ENCODE results near the gene ABI3. TPM values are rescaled to one million over a fixed set of nuclear protein-coding genes. Genes with fewer than 3 reads are reported as not detected.

Gene ABI3
- total and polyA plus RNA-seq, 9 of the 15 experiments (the other 6 are each of a cell fraction or from before 2014, with no cell fraction given) = not detected

DNA sequence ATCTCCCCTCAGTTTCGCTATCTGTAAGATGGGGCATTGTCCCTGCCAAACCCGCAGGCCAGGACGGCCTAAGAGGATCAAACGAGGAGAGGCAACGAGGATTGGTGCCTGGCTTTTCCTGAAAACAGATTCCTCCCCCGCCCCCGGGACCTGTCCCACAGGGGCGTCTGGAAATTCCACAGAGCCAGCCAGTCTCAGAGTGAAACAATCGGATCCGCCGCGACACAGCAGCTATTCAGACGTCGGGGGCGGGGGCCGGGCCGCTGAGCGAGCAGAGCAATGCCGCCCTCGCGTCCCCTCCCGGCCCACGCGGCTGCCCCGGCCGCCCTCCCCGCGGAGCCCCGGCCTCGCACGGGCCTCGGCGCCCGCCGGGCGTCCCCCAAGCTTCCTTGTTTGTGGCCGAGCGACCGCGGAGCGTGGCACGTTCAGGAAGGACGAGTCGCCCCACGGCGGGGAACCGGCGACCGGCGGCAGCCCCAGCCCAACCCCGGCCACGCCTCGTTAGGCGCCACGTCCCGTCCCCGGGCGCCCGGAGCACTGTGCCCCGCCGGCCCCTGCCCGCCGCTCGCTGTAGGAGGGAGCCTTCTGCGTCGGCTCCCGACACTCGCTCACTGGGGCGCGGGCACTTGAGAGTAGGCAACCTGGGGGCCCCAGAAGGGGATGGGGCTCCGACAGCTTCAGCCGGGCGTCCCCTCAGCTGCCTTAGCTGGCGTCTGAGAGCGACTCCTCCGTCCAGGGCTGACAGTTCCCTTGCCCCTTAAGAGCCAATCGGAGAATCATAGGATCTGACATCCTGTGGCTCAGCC lies 49.7 kb downstream of the ABI3 start:
- H4K20me1 ChIP-seq (replicated peaks; ENCODE audit: control insufficient read depth, insufficient read depth, low read length) = no peaks in the 10 kb centered on the region
- H3K36me3 ChIP-seq (ENCODE audit: control insufficient read depth, insufficient read depth, low read length) = no peaks in the 10 kb centered on the region
- H3K79me2 ChIP-seq (ENCODE audit: control insufficient read depth, insufficient read depth, low read length) = no peaks in the 10 kb centered on the region
- intact Hi-C loops (cut with micrococcal nuclease) = no loop called here
- H3K4me1 ChIP-seq (replicated peaks in 1 of 2; ENCODE audit: control insufficient read depth in 2 of 2, insufficient read depth in 2 of 2, low read length in 2 of 2) = peaks cover 4 to 13% of the 10 kb centered on the region in 2 experiments; a peak in 4 of 5 replicates
- H3K4me2 ChIP-seq (ENCODE audit: insufficient read depth, low read length) = peak overlapping the region; percentile 69
- H3K27me3 ChIP-seq (ENCODE audit: control insufficient read depth in 2 of 2, insufficient read depth in 2 of 2, low read length in 2 of 2) = peaks cover 0 to 23% of the 10 kb centered on the region in 2 experiments; a peak in 2 of 5 replicates
- DNase-seq (ENCODE audit: extremely low read depth in 1 of 4, low spot score in 3 of 4) = peak; percentile 39 to 74 (median 62)
- no peaks in the 10 kb centered on the region for H3K9me3 ChIP-seq (replicated peaks; ENCODE audit: control insufficient read depth, insufficient read depth, low read depth, low read length)
- peak overlapping the region; percentile 47 to 88; a peak in 3 of 4 replicates for H3K9ac ChIP-seq (ENCODE audit: insufficient read depth in 1 of 2, low read depth in 2 of 2, low read length in 2 of 2)
- no peak overlapping the region for H3K27ac ChIP-seq (ENCODE audit: extremely low read depth, low read depth, low read length)
- ChIA-PET CTCF (ENCODE audit: low intra/inter-chr PET ratio) (interaction anchor here (0.9 kb wide), 1 partner anchor 465 kb away, joined by 3 read pairs; no protein-coding TSS in a partner anchor), POLR2A (interaction anchor here (0.5 to 1.4 kb wide), 3 partner anchors 8 to 582 kb away, joined by 3 read pairs; no protein-coding TSS in a partner anchor)
- in situ Hi-C loops (cut with MboI) = no loop called here
- ATAC-seq = peak; percentile 73
- no peak for FAIRE-seq
- no TSS peak for BruUV-seq (replicated peaks)
- peak overlapping the region; percentile 89 for H2AFZ ChIP-seq (ENCODE audit: low read depth, low read length)
- 21% methylated on average over 56 of the region's 77 CpGs for WGBS (ENCODE audit: insufficient coverage, low coverage, missing lambda C conversion rate)
- peak overlapping the region; percentile 30 for H3K4me3 ChIP-seq
- H3K9me1 ChIP-seq (ENCODE audit: control insufficient read depth, insufficient read depth, low read length) = no peaks in the 10 kb centered on the region
- TF ChIP-seq XRCC5 (IDR thresholded peaks at IDR 0.05; ENCODE audit: low read depth, low read length) (no peak), ZBED1 (IDR thresholded peaks at IDR 0.05) (no peak), RB1 (IDR thresholded peaks at IDR 0.05; ENCODE audit: low read depth) (peak; percentile 45; the same call in 1 of the 2 replicates), BCOR (IDR thresholded peaks at IDR 0.05) (peak; percentile 82), ZNF668 (CRISPR knock-in tag; IDR thresholded peaks at IDR 0.05) (no peak), BRD4 (IDR thresholded peaks at IDR 0.05) (no peak), CBX5 (IDR thresholded peaks at IDR 0.05; ENCODE audit: borderline replicate concordance, low read depth) (no peak)
- TF ChIP-seq, protein P1, sequence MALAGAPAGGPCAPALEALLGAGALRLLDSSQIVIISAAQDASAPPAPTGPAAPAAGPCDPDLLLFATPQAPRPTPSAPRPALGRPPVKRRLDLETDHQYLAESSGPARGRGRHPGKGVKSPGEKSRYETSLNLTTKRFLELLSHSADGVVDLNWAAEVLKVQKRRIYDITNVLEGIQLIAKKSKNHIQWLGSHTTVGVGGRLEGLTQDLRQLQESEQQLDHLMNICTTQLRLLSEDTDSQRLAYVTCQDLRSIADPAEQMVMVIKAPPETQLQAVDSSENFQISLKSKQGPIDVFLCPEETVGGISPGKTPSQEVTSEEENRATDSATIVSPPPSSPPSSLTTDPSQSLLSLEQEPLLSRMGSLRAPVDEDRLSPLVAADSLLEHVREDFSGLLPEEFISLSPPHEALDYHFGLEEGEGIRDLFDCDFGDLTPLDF (CRISPR knock-in tag; IDR thresholded peaks at IDR 0.05) = no peak
- TF ChIP-seq, protein P2, sequence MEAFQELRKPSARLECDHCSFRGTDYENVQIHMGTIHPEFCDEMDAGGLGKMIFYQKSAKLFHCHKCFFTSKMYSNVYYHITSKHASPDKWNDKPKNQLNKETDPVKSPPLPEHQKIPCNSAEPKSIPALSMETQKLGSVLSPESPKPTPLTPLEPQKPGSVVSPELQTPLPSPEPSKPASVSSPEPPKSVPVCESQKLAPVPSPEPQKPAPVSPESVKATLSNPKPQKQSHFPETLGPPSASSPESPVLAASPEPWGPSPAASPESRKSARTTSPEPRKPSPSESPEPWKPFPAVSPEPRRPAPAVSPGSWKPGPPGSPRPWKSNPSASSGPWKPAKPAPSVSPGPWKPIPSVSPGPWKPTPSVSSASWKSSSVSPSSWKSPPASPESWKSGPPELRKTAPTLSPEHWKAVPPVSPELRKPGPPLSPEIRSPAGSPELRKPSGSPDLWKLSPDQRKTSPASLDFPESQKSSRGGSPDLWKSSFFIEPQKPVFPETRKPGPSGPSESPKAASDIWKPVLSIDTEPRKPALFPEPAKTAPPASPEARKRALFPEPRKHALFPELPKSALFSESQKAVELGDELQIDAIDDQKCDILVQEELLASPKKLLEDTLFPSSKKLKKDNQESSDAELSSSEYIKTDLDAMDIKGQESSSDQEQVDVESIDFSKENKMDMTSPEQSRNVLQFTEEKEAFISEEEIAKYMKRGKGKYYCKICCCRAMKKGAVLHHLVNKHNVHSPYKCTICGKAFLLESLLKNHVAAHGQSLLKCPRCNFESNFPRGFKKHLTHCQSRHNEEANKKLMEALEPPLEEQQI (IDR thresholded peaks at IDR 0.05) = no peak
- TF ChIP-seq, protein P3, sequence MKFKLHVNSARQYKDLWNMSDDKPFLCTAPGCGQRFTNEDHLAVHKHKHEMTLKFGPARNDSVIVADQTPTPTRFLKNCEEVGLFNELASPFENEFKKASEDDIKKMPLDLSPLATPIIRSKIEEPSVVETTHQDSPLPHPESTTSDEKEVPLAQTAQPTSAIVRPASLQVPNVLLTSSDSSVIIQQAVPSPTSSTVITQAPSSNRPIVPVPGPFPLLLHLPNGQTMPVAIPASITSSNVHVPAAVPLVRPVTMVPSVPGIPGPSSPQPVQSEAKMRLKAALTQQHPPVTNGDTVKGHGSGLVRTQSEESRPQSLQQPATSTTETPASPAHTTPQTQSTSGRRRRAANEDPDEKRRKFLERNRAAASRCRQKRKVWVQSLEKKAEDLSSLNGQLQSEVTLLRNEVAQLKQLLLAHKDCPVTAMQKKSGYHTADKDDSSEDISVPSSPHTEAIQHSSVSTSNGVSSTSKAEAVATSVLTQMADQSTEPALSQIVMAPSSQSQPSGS (CRISPR knock-in tag; IDR thresholded peaks at IDR 0.05) = no peak
- TF ChIP-seq, protein P4, sequence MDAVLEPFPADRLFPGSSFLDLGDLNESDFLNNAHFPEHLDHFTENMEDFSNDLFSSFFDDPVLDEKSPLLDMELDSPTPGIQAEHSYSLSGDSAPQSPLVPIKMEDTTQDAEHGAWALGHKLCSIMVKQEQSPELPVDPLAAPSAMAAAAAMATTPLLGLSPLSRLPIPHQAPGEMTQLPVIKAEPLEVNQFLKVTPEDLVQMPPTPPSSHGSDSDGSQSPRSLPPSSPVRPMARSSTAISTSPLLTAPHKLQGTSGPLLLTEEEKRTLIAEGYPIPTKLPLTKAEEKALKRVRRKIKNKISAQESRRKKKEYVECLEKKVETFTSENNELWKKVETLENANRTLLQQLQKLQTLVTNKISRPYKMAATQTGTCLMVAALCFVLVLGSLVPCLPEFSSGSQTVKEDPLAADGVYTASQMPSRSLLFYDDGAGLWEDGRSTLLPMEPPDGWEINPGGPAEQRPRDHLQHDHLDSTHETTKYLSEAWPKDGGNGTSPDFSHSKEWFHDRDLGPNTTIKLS (IDR thresholded peaks at IDR 0.05; ENCODE audit: borderline replicate concordance, low read depth) = peak; percentile 37; the same call in 1 of the 2 replicates

All from K562 (cell line).